Fibroblast of the conjunctiva (primary cell): ENCODE results near the gene CTRL.
"Not testable (repeated sequence)": the region's sequence is repeated elsewhere in the genome, so short reads cannot be mapped to it uniquely, and the experiment has no call there.

Experiments
- DNase-seq: peaks from one replicate; pipeline ENCODE4 v3.0.0-alpha.2; 2010; ENCODE audit warnings: low read depth

CTRL gene

GRCh38 chr16:67940446-67941089, 8.9 kb upstream of the CTRL start:
- no peak for DNase-seq

GRCh38 chr16:67939507-67940445, 8.1 kb upstream of the CTRL start:
- no peak for DNase-seq

GRCh38 chr16:67937713-67938112, 6.1 kb upstream of the CTRL start:
- not testable (repeated sequence) for DNase-seq

GRCh38 chr16:67936880-67937605, 5.4 kb upstream of the CTRL start:
- DNase-seq, result no peak

GRCh38 chr16:67936124-67936879, 4.6 kb upstream of the CTRL start, which contains the start of gene PSMB10:
PSMB10 (minus strand) TSS chr16:67936850; CDS start chr16:67936749, 101 bp downstream.
- no peak for DNase-seq

- peak; percentile 89 for DNase-seq
Measured at GRCh38 chr16:67935402-67936123, 3.9 kb upstream of the CTRL start.

GRCh38 chr16:67935101-67935401, 3.4 kb upstream of the CTRL start:
- no peak for DNase-seq

GRCh38 chr16:67934306-67935100, 2.8 kb upstream of the CTRL start:
- DNase-seq, result no peak

GRCh38 chr16:67933805-67934204, 2.1 kb upstream of the CTRL start:
- no peak for DNase-seq

- no peak for DNase-seq
Measured at GRCh38 chr16:67932462-67932840, 789 bp upstream of the CTRL start.

- DNase-seq, result no peak
Measured at GRCh38 chr16:67930678-67931211, 917 bp downstream of the CTRL start.

- no peak for DNase-seq
Measured at GRCh38 chr16:67930191-67930590, 1.5 kb downstream of the CTRL start.

GRCh38 chr16:67928561-67929364, 2.9 kb downstream of the CTRL start:
- no peak for DNase-seq

- no peak for DNase-seq
Measured at GRCh38 chr16:67928147-67928546, 3.5 kb downstream of the CTRL start.

- DNase-seq, result no peak
Measured at GRCh38 chr16:67927131-67927941, 4.3 kb downstream of the CTRL start.

- DNase-seq, result no peak
Measured at GRCh38 chr16:67926181-67926750, 5.4 kb downstream of the CTRL start.

- no peak for DNase-seq
Measured at GRCh38 chr16:67924140-67924906, 7.3 kb downstream of the CTRL start.
